Activated CD4-positive, alpha-beta T cell treated with anti-CD3 and anti-CD28 coated beads, Interleukin-2, amount 10 ng/mL, durations not matched to agents 24 days and 14 days (primary cell): ENCODE measurements around the gene C2CD4B. TPM values are rescaled to one million over a fixed set of nuclear protein-coding genes. Genes with fewer than 3 reads are reported as not detected.

Experiments used
- DNase-seq: peaks from one replicate; pipeline ENCODE4 v3.0.0; 2022
- H3K27ac Mint-ChIP-seq: one replicate; pipeline ENCODE4 v1.8.0; 2022; ENCODE audit warnings: mild to moderate bottlenecking, mixed read lengths
- H3K27me3 Mint-ChIP-seq: one replicate; pipeline ENCODE4 v1.8.0; 2022; ENCODE audit warnings: mixed read lengths
- H3K36me3 Mint-ChIP-seq: one replicate; pipeline ENCODE4 v1.8.0; 2022; ENCODE audit warnings: low read depth, mild to moderate bottlenecking, mixed read lengths
- H3K4me1 Mint-ChIP-seq: one replicate; pipeline ENCODE4 v1.8.0; 2021; ENCODE audit warnings: mixed read lengths
- H3K4me3 Mint-ChIP-seq: one replicate; pipeline ENCODE4 v1.8.0; 2022; ENCODE audit warnings: mild to moderate bottlenecking, moderate library complexity, mixed read lengths
- H3K9me3 Mint-ChIP-seq: one replicate; pipeline ENCODE4 v1.8.0; 2021; ENCODE audit warnings: mixed read lengths
- intact Hi-C: fragments of 100-400 bp; cut with micrococcal nuclease; formaldehyde crosslinking; loops from one replicate; pipeline ENCODE4 v1.15.1; 2023
- total RNA-seq: library from RNA; stranded (reverse); gene quantifications from 2 replicates; pipeline ENCODE4 v1.2.3, GENCODE V29; 2022

The C2CD4B gene
- total RNA-seq, 1 donor from 2014 or later: 0.58 TPM

DNA sequence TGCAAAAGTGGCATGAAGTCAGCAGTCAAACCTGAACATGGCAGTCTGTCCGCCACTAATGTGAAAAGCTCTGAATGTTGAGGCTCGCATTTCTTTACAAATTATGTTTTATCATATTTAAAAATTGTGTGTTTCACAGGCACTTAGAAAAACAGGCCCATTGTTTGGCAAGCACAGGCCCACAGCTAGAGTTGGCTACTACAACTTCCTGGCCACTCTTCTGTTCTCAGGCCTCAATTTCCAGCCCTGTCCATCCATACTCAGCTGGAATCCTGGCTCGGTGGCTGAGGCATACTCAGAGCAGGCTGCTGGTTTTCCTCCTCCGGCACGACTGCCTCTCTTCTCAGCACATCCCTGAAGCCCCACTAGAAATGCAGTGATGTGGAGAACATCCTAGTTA, 44.3 kb downstream of the C2CD4B start:
- Mint-ChIP-seq H3K4me3 (no peak overlapping the region), H3K9me3 (no peaks in the 10 kb centered on the region), H3K36me3 (no peaks in the 10 kb centered on the region), H3K27ac (no peak overlapping the region), H3K27me3 (no peaks in the 10 kb centered on the region), H3K4me1 (peaks cover 41% of the 10 kb centered on the region)
- no peak for DNase-seq
- intact Hi-C loops: no loop called here

DNA sequence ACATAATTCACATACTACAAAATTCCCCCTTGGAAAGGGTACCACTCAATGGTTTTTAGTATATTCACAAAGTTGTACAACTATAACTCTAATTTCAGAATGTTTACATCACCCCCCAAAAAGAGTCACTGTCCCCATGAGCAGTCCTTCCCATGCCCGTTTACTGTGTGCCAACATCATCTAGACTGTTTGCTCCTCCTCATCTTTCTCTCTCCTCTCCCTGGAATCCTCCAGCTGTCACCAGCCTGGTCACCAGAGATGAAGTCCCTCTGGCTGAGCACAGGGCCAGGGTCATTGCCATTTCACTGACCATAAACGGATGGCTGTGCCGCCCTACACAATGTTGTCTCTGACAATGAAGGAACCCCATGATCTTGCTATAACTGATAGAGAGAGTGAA, 45.2 kb downstream of the C2CD4B start:
- H3K27me3 Mint-ChIP-seq: no peaks in the 10 kb centered on the region
- H3K4me3 Mint-ChIP-seq: no peak overlapping the region
- no peaks in the 10 kb centered on the region for H3K36me3 Mint-ChIP-seq
- intact Hi-C loops: loop anchor here (1.0 to 2.0 kb wide), 2 partner anchors 10 to 59 kb away; partner anchors contain the start of gene VPS13C
- peak overlapping the region; percentile 81 for H3K27ac Mint-ChIP-seq
- peaks cover 34% of the 10 kb centered on the region for H3K4me1 Mint-ChIP-seq
- DNase-seq: no peak
- H3K9me3 Mint-ChIP-seq: no peaks in the 10 kb centered on the region

GRCh38 chr15:62119227-62119864, 45.7 kb downstream of the C2CD4B start:
- DNase-seq: peak; percentile 72
- no peaks in the 10 kb centered on the region for H3K27me3 Mint-ChIP-seq
- H3K36me3 Mint-ChIP-seq: no peaks in the 10 kb centered on the region
- H3K4me1 Mint-ChIP-seq: peaks cover 30% of the 10 kb centered on the region
- H3K4me3 Mint-ChIP-seq: peak overlapping the region; percentile 11
- peak overlapping the region; percentile 81 for H3K27ac Mint-ChIP-seq
- intact Hi-C loops: loop anchor here (1.0 to 2.0 kb wide), 2 partner anchors 9 to 59 kb away; partner anchors contain the start of gene VPS13C
- H3K9me3 Mint-ChIP-seq: no peaks in the 10 kb centered on the region

DNA sequence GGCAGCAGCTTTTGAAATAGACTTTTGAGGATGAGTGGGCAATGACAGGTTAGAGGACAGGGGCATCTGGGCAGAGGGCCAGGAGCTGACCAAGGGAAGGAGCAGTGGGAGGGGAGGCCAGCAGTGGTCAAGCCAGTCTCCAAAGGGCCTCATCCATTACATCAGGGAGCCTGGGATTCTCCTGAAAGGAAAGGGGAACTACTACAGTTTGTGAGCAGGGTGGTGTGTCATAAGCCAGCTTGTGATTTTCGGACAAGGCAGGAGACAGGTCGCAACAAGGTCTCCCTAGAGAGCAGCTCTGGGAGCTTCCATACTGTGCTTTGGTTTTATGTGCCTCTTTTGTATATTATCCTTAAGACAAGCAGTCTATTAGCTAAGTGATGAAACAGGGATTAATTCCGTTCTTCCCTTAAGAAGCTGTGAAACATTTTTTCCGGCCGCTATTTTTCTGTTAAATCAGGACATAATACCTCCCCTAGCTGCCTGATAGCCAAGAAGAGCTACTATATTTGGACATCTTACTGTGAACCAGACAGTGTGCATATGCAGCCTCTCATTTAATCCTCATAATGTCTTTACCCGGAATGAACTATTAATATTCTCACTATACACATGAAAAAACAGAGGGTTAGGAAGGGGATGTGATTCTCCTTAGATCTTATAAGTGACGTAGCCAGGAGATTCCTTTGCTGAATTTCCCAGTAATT, 46.4 kb downstream of the C2CD4B start:
- no peaks in the 10 kb centered on the region for H3K9me3 Mint-ChIP-seq
- H3K27me3 Mint-ChIP-seq: no peaks in the 10 kb centered on the region
- no peaks in the 10 kb centered on the region for H3K36me3 Mint-ChIP-seq
- intact Hi-C loops: loop anchor here (1.0 to 2.0 kb wide), 2 partner anchors 8 to 58 kb away; partner anchors contain the start of gene VPS13C
- no peak for DNase-seq
- peaks cover 23% of the 10 kb centered on the region for H3K4me1 Mint-ChIP-seq
- peak overlapping the region; percentile 73 for H3K27ac Mint-ChIP-seq
- no peak overlapping the region for H3K4me3 Mint-ChIP-seq

DNA sequence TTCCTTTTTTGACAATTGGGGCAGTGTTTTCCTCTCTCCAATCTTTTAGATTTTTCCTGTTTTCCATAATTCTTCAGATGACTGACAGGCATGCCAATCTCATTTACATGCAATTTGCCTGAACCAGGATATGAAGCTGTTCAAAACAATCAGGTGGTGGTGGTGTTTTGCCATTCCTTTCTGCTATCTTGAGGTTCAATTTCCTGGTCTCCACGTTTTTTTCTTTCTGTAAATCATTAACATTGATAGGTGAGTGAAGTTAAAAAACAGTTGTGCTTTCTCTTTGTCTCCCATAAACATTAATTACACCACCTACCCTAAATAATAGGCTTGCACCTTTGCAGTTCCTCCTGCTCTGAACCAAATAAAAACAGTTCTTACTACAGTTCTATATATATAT, 49.2 kb downstream of the C2CD4B start:
- no peak overlapping the region for H3K27ac Mint-ChIP-seq
- intact Hi-C loops: no loop called here
- no peaks in the 10 kb centered on the region for H3K9me3 Mint-ChIP-seq
- no peak overlapping the region for H3K4me3 Mint-ChIP-seq
- H3K4me1 Mint-ChIP-seq: peaks cover 20% of the 10 kb centered on the region
- H3K27me3 Mint-ChIP-seq: no peaks in the 10 kb centered on the region
- H3K36me3 Mint-ChIP-seq: no peaks in the 10 kb centered on the region
- DNase-seq: no peak

Other genes starting within 250 kb of the C2CD4B start
- 51.5 and 54.8 TPM in 2 replicates for gene VPS13C, start 104.8 kb downstream of the C2CD4B start, total RNA-seq
- gene C2CD4A, start 98.3 kb downstream of the C2CD4B start, total RNA-seq: 0.05 and 0.24 TPM in 2 replicates
- 0.40 and 0.61 TPM in 2 replicates for gene TLN2, start 225.3 kb upstream of the C2CD4B start, total RNA-seq